Progenitor cell of endocrine pancreas (in vitro differentiated cells): ENCODE measurements around the gene CYYR1. TPM values are rescaled to one million over a fixed set of nuclear protein-coding genes. Genes with fewer than 3 reads are reported as not detected.

Experiments used
- DNase-seq: peaks from one replicate; pipeline ENCODE4 v3.0.0; 2021; ENCODE audit warnings: low spot score; ENCODE audit not compliant: unreplicated experiment
- H3K27ac Mint-ChIP-seq: 2 replicates; pipeline ENCODE4 v1.8.0; 2021; ENCODE audit warnings: mild to moderate bottlenecking, moderate library complexity, mixed read lengths
- H3K27me3 Mint-ChIP-seq: 2 replicates; pipeline ENCODE4 v1.8.0; 2021; ENCODE audit warnings: mixed read lengths
- H3K36me3 Mint-ChIP-seq: 2 replicates; pipeline ENCODE4 v1.8.0; 2022; ENCODE audit warnings: mixed read lengths; ENCODE audit not compliant: insufficient read depth
- H3K4me1 Mint-ChIP-seq: 2 replicates; pipeline ENCODE4 v1.8.0; 2021; ENCODE audit warnings: low read depth, mixed read lengths
- H3K4me3 Mint-ChIP-seq: 2 replicates; pipeline ENCODE4 v1.8.0; 2021; ENCODE audit warnings: low read depth, mild to moderate bottlenecking, moderate library complexity, mixed read lengths
- H3K9me3 Mint-ChIP-seq: 2 replicates; pipeline ENCODE4 v1.8.0; 2021; ENCODE audit warnings: low read depth, mixed read lengths
- CTCF ChIP-seq: fragments of 200-600 bp; sonication (generic); IDR thresholded peaks from one replicate; pipeline ENCODE4 v1.5.0; 2021; ENCODE audit warnings: antibody characterized with exemption, mild to moderate bottlenecking; ENCODE audit not compliant: unreplicated experiment
- total RNA-seq: library from RNA; stranded (reverse); gene quantifications from 2 replicates; pipeline ENCODE4 v1.2.1, GENCODE V29; 2021

CYYR1 gene
- total RNA-seq, 1 donor from 2014 or later: 25.8 TPM

DNA sequence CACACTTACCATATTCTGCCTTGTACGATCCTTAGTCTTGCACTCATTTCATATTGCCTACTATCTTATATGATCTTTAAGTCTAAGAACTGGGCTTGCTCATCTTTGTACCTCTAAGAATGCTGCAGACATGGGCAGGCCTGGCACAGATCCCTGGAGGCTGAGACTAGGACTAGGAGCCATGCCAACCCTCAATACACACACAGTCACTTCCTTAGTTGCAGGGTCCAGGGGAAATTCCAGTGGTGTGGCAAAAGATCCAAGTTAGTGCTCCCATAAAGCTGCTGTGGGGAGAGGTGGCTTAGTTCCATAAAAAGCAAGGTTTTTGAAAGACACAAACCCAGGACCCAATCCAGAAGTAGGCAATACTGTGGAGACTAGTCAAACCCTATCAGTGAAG, 59.9 kb downstream of the CYYR1 start:
- H3K4me1 Mint-ChIP-seq: no peaks in the 10 kb centered on the region
- DNase-seq: no peak
- TF ChIP-seq CTCF: no peak
- peaks cover 5% of the 10 kb centered on the region for H3K36me3 Mint-ChIP-seq
- no peak overlapping the region for H3K27ac Mint-ChIP-seq
- H3K9me3 Mint-ChIP-seq: peaks cover 4% of the 10 kb centered on the region
- no peak overlapping the region for H3K4me3 Mint-ChIP-seq
- H3K27me3 Mint-ChIP-seq: no peaks in the 10 kb centered on the region

- no peak for TF ChIP-seq CTCF
- Mint-ChIP-seq H3K4me3 (no peak overlapping the region), H3K27me3 (no peaks in the 10 kb centered on the region), H3K9me3 (no peaks in the 10 kb centered on the region), H3K36me3 (peaks cover 1% of the 10 kb centered on the region), H3K27ac (no peak overlapping the region), H3K4me1 (no peaks in the 10 kb centered on the region)
- DNase-seq: no peak
Measured at GRCh38 chr21:26512664-26513063, 60.4 kb downstream of the CYYR1 start.

DNA sequence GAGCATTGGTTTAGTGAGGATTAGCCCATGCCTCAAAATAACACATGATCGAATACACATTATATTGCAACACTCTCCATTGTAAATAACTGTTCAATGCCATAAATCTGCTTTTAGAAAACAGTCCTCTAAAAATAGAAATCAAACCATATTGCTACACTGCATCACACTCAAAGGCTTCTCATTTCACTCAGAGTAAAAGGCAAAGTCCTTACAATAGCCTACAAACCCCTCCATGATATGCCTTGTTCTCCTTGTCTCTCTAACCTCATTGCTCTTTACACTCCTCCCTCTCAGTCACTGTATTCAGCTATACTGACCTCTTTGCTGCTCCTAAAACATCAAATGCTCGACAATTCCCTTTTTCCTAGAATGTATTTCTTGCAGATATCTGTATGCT, 64.2 kb downstream of the CYYR1 start:
- Mint-ChIP-seq H3K27ac (no peak overlapping the region), H3K4me3 (no peak overlapping the region), H3K4me1 (no peaks in the 10 kb centered on the region), H3K27me3 (no peaks in the 10 kb centered on the region), H3K9me3 (no peaks in the 10 kb centered on the region), H3K36me3 (no peaks in the 10 kb centered on the region)
- no peak for DNase-seq
- TF ChIP-seq CTCF: no peak

DNA sequence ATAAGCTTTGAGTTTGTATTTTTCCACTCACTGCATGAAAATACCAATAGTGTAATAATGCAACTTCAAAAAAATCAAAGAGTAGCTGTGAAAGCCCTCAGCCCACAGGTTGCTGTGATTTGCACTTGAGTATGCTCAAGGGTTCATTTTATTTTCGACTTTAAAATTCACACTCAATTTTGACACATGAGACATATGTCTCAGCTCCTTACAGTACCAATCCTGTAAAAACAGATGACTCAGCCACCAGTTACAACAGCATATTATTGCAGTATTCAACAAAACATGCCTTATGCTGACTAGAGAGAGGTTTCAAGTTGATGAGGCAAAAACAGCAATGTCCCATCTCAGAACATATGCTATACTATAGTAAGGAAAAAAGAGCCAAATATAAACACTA, 66.1 kb downstream of the CYYR1 start:
- Mint-ChIP-seq H3K27ac (no peak overlapping the region), H3K4me1 (no peaks in the 10 kb centered on the region), H3K4me3 (no peak overlapping the region), H3K9me3 (no peaks in the 10 kb centered on the region), H3K27me3 (no peaks in the 10 kb centered on the region), H3K36me3 (no peaks in the 10 kb centered on the region)
- DNase-seq: no peak
- TF ChIP-seq CTCF: no peak

DNA sequence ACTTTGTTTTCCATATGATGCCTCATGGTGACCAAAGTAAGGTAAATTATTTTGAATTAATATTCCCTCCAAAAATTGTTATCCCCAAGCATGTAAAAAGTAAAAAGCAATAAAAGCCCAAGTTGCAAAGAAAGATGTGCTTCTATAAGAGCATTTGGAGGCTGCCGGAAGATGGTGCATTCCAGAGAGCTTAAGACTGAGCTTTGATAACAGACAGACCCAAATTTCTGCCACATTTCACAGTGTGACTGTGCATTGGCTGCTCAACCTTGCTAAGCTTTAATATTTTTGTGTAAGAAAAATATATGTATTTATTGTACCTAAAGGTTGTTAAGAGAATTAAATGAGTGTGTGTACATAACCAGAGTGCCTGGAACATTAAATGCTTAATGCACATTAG, 67.9 kb downstream of the CYYR1 start:
- no peak for TF ChIP-seq CTCF
- Mint-ChIP-seq H3K4me1 (no peaks in the 10 kb centered on the region), H3K27me3 (no peaks in the 10 kb centered on the region), H3K4me3 (no peak overlapping the region), H3K27ac (no peak overlapping the region), H3K36me3 (no peaks in the 10 kb centered on the region), H3K9me3 (no peaks in the 10 kb centered on the region)
- no peak for DNase-seq
